A673 (cell line): ENCODE results near the gene ANKRD40. TPM values are rescaled to one million over a fixed set of nuclear protein-coding genes. Genes with fewer than 3 reads are reported as not detected.

Experiments
- BruUV-seq: library from RNA; stranded (reverse); fragments of 400-500 nt; replicated peaks from 2 replicates; lab custom pipeline; 2021; lab: Mats Ljungman, UMichigan
- CTCF ChIA-PET: fragments of 300-600 bp; sonication (Branson Sonifier 250); formaldehyde crosslinking; loops from one replicate; lab custom pipeline; 2022; ENCODE audit warnings: antibody characterized with exemption; lab: Charles Lee
- POLR2A ChIA-PET: fragments of 300-600 bp; sonication (Branson Sonifier 250); formaldehyde crosslinking; loops from one replicate; lab custom pipeline; 2022; ENCODE audit warnings: antibody characterized with exemption; ENCODE audit not compliant: low non-redundant PET; lab: Charles Lee
- DNase-seq: peaks from one replicate; pipeline ENCODE4 v3.0.0-alpha.2; 2015; ENCODE audit warnings: low spot score
- H3K27ac ChIP-seq: fragments of 200-600 bp; sonication (generic); 2 replicates; pipeline ENCODE4 v1.5.1; 2016; ENCODE audit warnings: mixed run types, low read depth, mild to moderate bottlenecking, mixed read lengths, antibody characterized with exemption, low read length; ENCODE audit not compliant: poor library complexity, severe bottlenecking
- H3K27me3 ChIP-seq: fragments of 200-600 bp; sonication (generic); replicated peaks from 2 replicates; pipeline ENCODE4 v1.6.1; 2017; ENCODE audit warnings: mixed run types, low read depth, mild to moderate bottlenecking, mixed read lengths, antibody characterized with exemption, low read length; ENCODE audit not compliant: insufficient read depth, poor library complexity
- H3K36me3 ChIP-seq: fragments of 200-600 bp; sonication (generic); 2 replicates; pipeline ENCODE4 v1.6.1; 2016; ENCODE audit warnings: mixed run types, mild to moderate bottlenecking, mixed read lengths, antibody characterized with exemption, low read length; ENCODE audit not compliant: insufficient read depth, poor library complexity, severe bottlenecking
- H3K4me1 ChIP-seq: fragments of 200-600 bp; sonication (generic); 2 replicates; pipeline ENCODE4 v1.6.1; 2017; ENCODE audit warnings: mixed run types, mild to moderate bottlenecking, mixed read lengths, antibody characterized with exemption, low read length; ENCODE audit not compliant: insufficient read depth, poor library complexity, severe bottlenecking
- H3K4me3 ChIP-seq: fragments of 200-600 bp; sonication (generic); 2 replicates; pipeline ENCODE4 v1.5.1; 2016; ENCODE audit warnings: low read depth, mixed run types, mild to moderate bottlenecking, mixed read lengths, low read length; ENCODE audit not compliant: poor library complexity, severe bottlenecking
- H3K9me3 ChIP-seq: fragments of 200-600 bp; sonication (generic); 2 replicates; pipeline ENCODE4 v1.6.1; 2016; ENCODE audit warnings: mixed run types, low read depth, mild to moderate bottlenecking, mixed read lengths, antibody characterized with exemption, low read length; ENCODE audit not compliant: poor library complexity, severe bottlenecking
- CTCF ChIP-seq: fragments of 300-800, 200-600 bp; sonication (generic); conservative IDR thresholded peaks from 2 replicates; pipeline ENCODE4 v1.5.1; 2017; ENCODE audit warnings: low read depth, mild to moderate bottlenecking, antibody characterized with exemption, low read length, moderate library complexity, mixed read lengths
- EZH2 ChIP-seq: fragments of 200-600 bp; sonication (generic); IDR thresholded peaks from 2 replicates; pipeline ENCODE4 v1.6.1; 2017; ENCODE audit warnings: borderline replicate concordance, low read depth, mild to moderate bottlenecking, mixed read lengths, antibody characterized with exemption, low read length; ENCODE audit not compliant: poor library complexity, severe bottlenecking
- intact Hi-C: fragments of 100-400 bp; cut with micrococcal nuclease; formaldehyde crosslinking; loops from one replicate; pipeline ENCODE4 v1.10.0; 2022; ENCODE audit not compliant: unreplicated experiment
- total RNA-seq: library from RNA; stranded (reverse); gene quantifications from 2 replicates; pipeline ENCODE4 v1.2.3, GENCODE V29; 2021

ANKRD40 gene
- total RNA-seq, 1 experiment from 2014 or later, result 54.2 TPM

GRCh38 chr17:50660887-50661345 lies 46.8 kb downstream of the ANKRD40 start:
- DNase-seq, result no peak
- intact Hi-C loops, result no loop called here
- TF ChIP-seq CTCF (no peak), EZH2 (no peak)
- POLR2A ChIA-PET, result no interaction called here
- CTCF ChIA-PET, result no interaction called here
- Histone ChIP-seq H3K36me3 (no peaks in the 10 kb centered on the region), H3K27ac (no peak overlapping the region), H3K4me1 (peaks cover 9% of the 10 kb centered on the region), H3K4me3 (no peak overlapping the region), H3K9me3 (no peaks in the 10 kb centered on the region), H3K27me3 (no peaks in the 10 kb centered on the region)
- no TSS peak for BruUV-seq

- CTCF ChIA-PET, result no interaction called here
- no peaks in the 10 kb centered on the region for H3K36me3 ChIP-seq
- intact Hi-C loops, result no loop called here
- H3K9me3 ChIP-seq, result no peaks in the 10 kb centered on the region
- H3K27ac ChIP-seq, result no peak overlapping the region
- no peak for DNase-seq
- H3K4me3 ChIP-seq, result no peak overlapping the region
- peaks cover 9% of the 10 kb centered on the region for H3K4me1 ChIP-seq
- no peaks in the 10 kb centered on the region for H3K27me3 ChIP-seq
- POLR2A ChIA-PET, result interaction anchor here (0.6 kb wide), 1 partner anchor 79 kb away, joined by 3 read pairs; no protein-coding TSS in a partner anchor
- TF ChIP-seq EZH2 (no peak), CTCF (no peak)
- BruUV-seq, result no TSS peak
Observed at GRCh38 chr17:50660042-50660886, 47.5 kb downstream of the ANKRD40 start.

- H3K36me3 ChIP-seq, result no peaks in the 10 kb centered on the region
- peaks cover 9% of the 10 kb centered on the region for H3K4me1 ChIP-seq
- no peaks in the 10 kb centered on the region for H3K27me3 ChIP-seq
- no peak overlapping the region for H3K4me3 ChIP-seq
- TF ChIP-seq CTCF, result no peak
- TF ChIP-seq EZH2, result no peak
- CTCF ChIA-PET, result no interaction called here
- no peak for DNase-seq
- no TSS peak for BruUV-seq
- H3K9me3 ChIP-seq, result no peaks in the 10 kb centered on the region
- intact Hi-C loops, result no loop called here
- POLR2A ChIA-PET, result no interaction called here
- H3K27ac ChIP-seq, result no peak overlapping the region
Observed at GRCh38 chr17:50659179-50659578, 48.5 kb downstream of the ANKRD40 start.
